Uterus (tissue), 4 donors: Measurements from ENCODE around the gene NHSL1. TPM values are rescaled to one million over a fixed set of nuclear protein-coding genes. Genes with fewer than 3 reads are reported as not detected.
"Not testable (repeated sequence)": the region's sequence is repeated elsewhere in the genome, so short reads cannot be mapped to it uniquely, and the experiment has no call there.

Experiments used
- DNase-seq, 2 donors: peaks; one replicate each; pipeline ENCODE4 v3.0.0-alpha.2; 2019 to 2020
- H3K27ac ChIP-seq, 2 donors: fragments of 200-600 bp; sonication (generic); 1 replicate in 1 of 2; 2 replicates in 1 of 2; pipeline ENCODE4 v1.5.1; 2016 to 2018
- H3K27me3 ChIP-seq, 2 donors: fragments of 200-600 bp; sonication (generic); one replicate each; pipeline ENCODE4 v1.5.1; 2018 to 2019; ENCODE audit warnings: control low read depth in 1 of 2
- H3K36me3 ChIP-seq, 2 donors: fragments of 200-600 bp; sonication (generic); one replicate each; pipeline ENCODE4 v1.5.1; 2019; ENCODE audit warnings: control low read depth in 1 of 2
- H3K4me1 ChIP-seq, 2 donors: fragments of 200-600 bp; sonication (generic); one replicate each; pipeline ENCODE4 v1.5.1; 2018 to 2019; ENCODE audit warnings: control low read depth in 1 of 2
- H3K4me3 ChIP-seq, 2 donors: fragments of 200-600 bp; sonication (generic); 1 replicate in 1 of 2; 2 replicates in 1 of 2; pipeline ENCODE4 v1.5.1; 2018 to 2019; ENCODE audit warnings: mild to moderate bottlenecking in 1 of 2
- H3K9me3 ChIP-seq, 2 donors: fragments of 200-600 bp; sonication (generic); one replicate each; pipeline ENCODE4 v1.5.1; 2019; ENCODE audit warnings: control low read depth in 1 of 2
- POLR2A ChIP-seq, 2 donors: fragments of 450-650 bp; IDR thresholded peaks; one replicate each; pipeline ENCODE4 v1.6.1; 2016; ENCODE audit warnings: antibody characterized with exemption in 2 of 2, mild to moderate bottlenecking in 1 of 2, moderate library complexity in 1 of 2
- intact Hi-C: fragments of 100-400 bp; cut with DNase I; formaldehyde crosslinking; loops from one replicate; pipeline ENCODE4 v1.15.1; 2023; ENCODE audit warnings: low total_unique reads
- total RNA-seq, 4 donors: library from RNA; depleted of rRNA in 3 of 4; stranded (reverse); fragments of >200 nt in 3 of 4; gene quantifications; one replicate each; pipeline versions ENCODE4 v1.1.0 to v1.2.4, GENCODE V29; 2014 to 2023
- TF ChIP-seq, protein P1 (sequence below), 4 experiments: fragments of 200-600 bp in 2 of 4; fragments of 450-650 bp in 2 of 4; sonication (generic) in 2 of 4; IDR thresholded peaks; one replicate each; pipeline ENCODE4 v1.5.1; 2016 to 2019; ENCODE audit warnings: antibody characterized with exemption in 4 of 4, mild to moderate bottlenecking in 2 of 4, moderate library complexity in 1 of 4
- donor health status: DM: yes; HTN: yes; CAD: no.

NHSL1 gene
- total RNA-seq, 4 donors from 2014 or later, result 2.8 to 30.9 (median 7.9) TPM

DNA sequence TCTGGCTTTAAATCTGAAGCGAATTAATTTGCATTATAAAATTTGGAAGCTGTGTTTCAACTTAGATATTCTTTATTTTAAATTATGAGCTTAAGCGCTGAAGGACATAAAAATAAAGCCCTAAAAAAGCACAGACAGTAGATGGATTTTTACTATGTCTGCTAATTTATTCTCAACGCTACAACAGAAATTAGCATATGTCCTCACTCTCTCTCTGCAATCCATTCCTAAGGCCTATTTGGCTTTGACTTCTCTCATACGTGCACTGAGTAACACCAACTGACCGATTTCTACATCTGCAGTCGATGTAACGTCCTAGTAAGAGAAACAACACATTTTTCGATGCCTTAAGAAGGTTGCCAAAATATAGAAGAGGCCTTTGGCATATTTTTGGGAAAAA, 71.6 kb downstream of the NHSL1 start:
- DNase-seq, result no peak
- intact Hi-C loops, result no loop called here
- H3K36me3 ChIP-seq, result no peaks in the 10 kb centered on the region
- TF ChIP-seq, protein P1, sequence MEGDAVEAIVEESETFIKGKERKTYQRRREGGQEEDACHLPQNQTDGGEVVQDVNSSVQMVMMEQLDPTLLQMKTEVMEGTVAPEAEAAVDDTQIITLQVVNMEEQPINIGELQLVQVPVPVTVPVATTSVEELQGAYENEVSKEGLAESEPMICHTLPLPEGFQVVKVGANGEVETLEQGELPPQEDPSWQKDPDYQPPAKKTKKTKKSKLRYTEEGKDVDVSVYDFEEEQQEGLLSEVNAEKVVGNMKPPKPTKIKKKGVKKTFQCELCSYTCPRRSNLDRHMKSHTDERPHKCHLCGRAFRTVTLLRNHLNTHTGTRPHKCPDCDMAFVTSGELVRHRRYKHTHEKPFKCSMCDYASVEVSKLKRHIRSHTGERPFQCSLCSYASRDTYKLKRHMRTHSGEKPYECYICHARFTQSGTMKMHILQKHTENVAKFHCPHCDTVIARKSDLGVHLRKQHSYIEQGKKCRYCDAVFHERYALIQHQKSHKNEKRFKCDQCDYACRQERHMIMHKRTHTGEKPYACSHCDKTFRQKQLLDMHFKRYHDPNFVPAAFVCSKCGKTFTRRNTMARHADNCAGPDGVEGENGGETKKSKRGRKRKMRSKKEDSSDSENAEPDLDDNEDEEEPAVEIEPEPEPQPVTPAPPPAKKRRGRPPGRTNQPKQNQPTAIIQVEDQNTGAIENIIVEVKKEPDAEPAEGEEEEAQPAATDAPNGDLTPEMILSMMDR (IDR thresholded peaks at IDR 0.05), result no peak
- TF ChIP-seq POLR2A (IDR thresholded peaks at IDR 0.05), result no peak
- no peaks in the 10 kb centered on the region for H3K9me3 ChIP-seq
- no peak overlapping the region for H3K27ac ChIP-seq
- H3K4me1 ChIP-seq, result no peaks in the 10 kb centered on the region
- H3K27me3 ChIP-seq, result no peaks in the 10 kb centered on the region
- H3K4me3 ChIP-seq, result no peak overlapping the region

DNA sequence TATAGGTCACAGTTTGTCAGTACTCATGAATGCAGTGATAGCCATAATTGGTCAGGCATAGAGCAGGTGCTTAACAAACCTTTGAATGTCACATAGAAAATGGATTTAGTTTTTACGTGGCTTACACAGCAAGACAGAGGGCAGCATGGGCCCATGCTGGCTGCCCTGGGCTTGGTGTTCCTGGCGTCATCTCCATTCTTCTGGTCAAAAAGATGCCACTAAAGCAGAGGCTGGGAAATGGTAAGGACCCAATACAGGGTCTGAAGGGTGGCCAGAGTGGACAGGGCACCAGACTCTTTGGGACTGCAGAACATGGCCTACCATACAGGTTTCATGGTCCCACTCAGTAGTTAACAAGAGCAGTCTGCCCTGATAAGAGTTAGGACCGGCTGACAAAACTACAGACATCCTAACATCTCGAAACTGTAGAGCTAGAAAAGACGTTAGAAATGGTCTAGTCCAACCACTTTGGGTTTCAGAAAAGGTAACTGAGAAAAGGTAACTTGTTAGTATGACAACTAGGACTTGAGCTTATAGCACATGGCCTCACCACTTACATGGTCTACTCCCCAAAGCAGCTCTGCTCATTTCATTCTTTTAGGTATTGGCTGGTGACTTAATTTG, 72.7 kb downstream of the NHSL1 start:
- H3K27me3 ChIP-seq, result no peaks in the 10 kb centered on the region
- H3K36me3 ChIP-seq, result no peaks in the 10 kb centered on the region
- no peak overlapping the region for H3K27ac ChIP-seq
- intact Hi-C loops, result no loop called here
- no peaks in the 10 kb centered on the region for H3K9me3 ChIP-seq
- no peak for TF ChIP-seq POLR2A (IDR thresholded peaks at IDR 0.05)
- TF ChIP-seq, protein P1 (IDR thresholded peaks at IDR 0.05), result no peak
- no peak overlapping the region for H3K4me3 ChIP-seq
- no peak for DNase-seq
- H3K4me1 ChIP-seq, result no peaks in the 10 kb centered on the region

DNA sequence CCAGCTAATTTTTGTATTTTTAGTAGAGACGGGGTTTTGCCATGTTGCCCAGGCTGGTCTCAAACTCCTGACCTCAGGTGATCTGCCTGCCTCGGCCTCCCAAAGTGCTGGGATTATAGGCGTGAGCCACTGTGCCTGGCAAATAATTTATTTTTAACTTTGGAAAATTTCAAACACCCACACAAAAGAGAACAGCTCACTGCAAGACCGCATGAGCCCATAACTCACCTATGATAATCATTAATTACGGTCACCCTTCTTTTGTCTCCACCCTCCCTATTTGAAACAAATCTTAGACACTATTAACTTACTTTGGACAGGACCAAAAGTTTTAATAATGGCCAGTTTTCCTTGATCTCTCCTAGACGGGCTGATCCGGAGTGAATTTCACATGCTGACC, 74.0 kb downstream of the NHSL1 start:
- H3K9me3 ChIP-seq, intact Hi-C loops, DNase-seq, H3K36me3 ChIP-seq, H3K4me1 ChIP-seq, H3K27ac ChIP-seq, H3K27me3 ChIP-seq, H3K4me3 ChIP-seq: not testable (repeated sequence)

DNA sequence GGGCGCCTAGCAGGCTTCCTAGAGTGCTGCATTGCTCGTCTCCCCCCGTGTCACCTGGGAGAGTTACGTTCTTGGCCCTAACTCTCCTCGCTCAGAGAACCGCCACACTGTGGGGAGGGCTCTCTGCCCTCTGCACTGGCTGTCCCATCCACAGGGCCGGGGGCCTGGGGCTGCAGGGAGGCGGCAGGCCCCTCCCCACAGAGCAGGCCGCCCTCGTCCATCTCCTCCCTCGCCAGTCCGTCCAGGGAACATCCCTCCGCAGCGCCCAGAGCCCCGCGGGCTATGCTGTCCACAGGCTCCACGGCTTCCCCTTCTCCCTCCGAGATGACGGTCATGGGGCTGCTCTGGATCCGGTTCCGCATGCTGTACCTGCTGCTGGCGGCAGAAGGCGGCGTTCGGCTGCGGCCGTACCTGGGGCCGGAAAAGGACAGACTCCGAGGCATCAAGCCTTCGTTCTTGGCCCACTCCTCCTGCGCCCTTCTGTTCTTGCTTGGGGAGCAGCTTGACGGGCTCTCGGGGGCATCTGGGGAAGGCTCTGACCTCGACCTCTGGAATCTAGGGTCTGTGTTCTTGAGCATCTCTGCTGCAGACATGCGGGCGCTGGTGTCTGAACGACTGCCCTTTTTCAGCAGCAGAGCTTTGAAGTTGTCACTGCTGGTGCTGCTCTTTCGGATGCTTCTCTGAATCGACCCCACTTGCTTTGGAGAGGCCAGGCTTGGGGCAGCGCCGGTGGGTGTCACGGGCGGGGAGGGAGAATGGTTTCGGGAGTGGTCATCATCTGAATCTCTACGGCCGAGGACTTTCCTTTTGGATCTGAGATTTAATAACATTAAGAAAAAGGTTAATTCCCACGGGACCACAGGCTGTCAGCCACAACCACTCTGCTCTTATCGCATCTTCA, 75.0 kb downstream of the NHSL1 start:
- no peak for DNase-seq
- Histone ChIP-seq H3K27me3 (no peaks in the 10 kb centered on the region), H3K4me3 (no peak overlapping the region), H3K4me1 (no peaks in the 10 kb centered on the region), H3K36me3 (no peaks in the 10 kb centered on the region), H3K9me3 (no peaks in the 10 kb centered on the region), H3K27ac (no peak overlapping the region)
- intact Hi-C loops, result no loop called here
- TF ChIP-seq, protein P1 (IDR thresholded peaks at IDR 0.05), result no peak
- no peak for TF ChIP-seq POLR2A (IDR thresholded peaks at IDR 0.05)

DNA sequence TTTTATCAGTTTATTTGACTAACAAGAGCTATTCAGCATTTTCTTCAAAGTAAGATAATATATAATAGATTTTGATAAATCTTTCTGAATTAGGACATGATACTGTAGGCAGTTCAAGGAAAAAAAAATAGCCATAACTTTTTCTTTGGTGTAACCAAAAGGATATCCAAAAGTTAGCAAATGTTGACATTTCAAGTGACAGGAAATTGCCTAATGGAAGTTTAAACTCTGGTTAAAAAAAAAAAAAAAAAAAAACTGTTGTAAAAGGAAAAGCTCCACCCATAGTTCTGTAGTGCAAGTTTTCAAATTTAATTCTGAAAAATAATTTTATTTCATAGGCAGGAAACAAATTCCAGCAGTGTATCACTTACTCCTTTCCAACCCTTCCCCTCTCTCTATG, 76.4 kb downstream of the NHSL1 start:
- Histone ChIP-seq H3K4me1 (no peaks in the 10 kb centered on the region), H3K4me3 (no peak overlapping the region), H3K36me3 (no peaks in the 10 kb centered on the region), H3K9me3 (no peaks in the 10 kb centered on the region), H3K27me3 (no peaks in the 10 kb centered on the region), H3K27ac (no peak overlapping the region)
- TF ChIP-seq, protein P1 (IDR thresholded peaks at IDR 0.05), result no peak
- no peak for TF ChIP-seq POLR2A (IDR thresholded peaks at IDR 0.05)
- DNase-seq, result no peak
- intact Hi-C loops, result no loop called here
